HG02588 (cell line): ENCODE data around the gene PCDH18.
"Not testable (repeated sequence)": the region's sequence is repeated elsewhere in the genome, so short reads cannot be mapped to it uniquely, and the experiment has no call there.

Experiments used
- ATAC-seq: cut with Tn5 transposase; IDR thresholded peaks from one replicate; pipeline ENCODE4 v1.9.1; 2021; ENCODE audit warnings: mild to moderate bottlenecking, moderate library complexity; ENCODE audit not compliant: unreplicated experiment

Gene PCDH18

GRCh38 chr4:137531986-137532868, at the start of gene PCDH18:
TSS of gene PCDH18 (minus strand) at chr4:137532494. CDS start at chr4:137532088, 406 bp downstream.
- ATAC-seq, result peak; percentile 65

GRCh38 chr4:137576446-137576845, 44.2 kb upstream of the PCDH18 start:
- ATAC-seq, result no peak

GRCh38 chr4:137572647-137573046, 40.4 kb upstream of the PCDH18 start:
- ATAC-seq, result no peak

- peak; percentile 44 for ATAC-seq
Measured at GRCh38 chr4:137572163-137572562, 39.9 kb upstream of the PCDH18 start.

- ATAC-seq, result no peak
Measured at GRCh38 chr4:137559801-137560200, 27.5 kb upstream of the PCDH18 start.

GRCh38 chr4:137558951-137559350, 26.7 kb upstream of the PCDH18 start:
- no peak for ATAC-seq

GRCh38 chr4:137545461-137545861, 13.2 kb upstream of the PCDH18 start:
- ATAC-seq, result no peak

GRCh38 chr4:137543648-137544047, 11.4 kb upstream of the PCDH18 start:
- no peak for ATAC-seq

- ATAC-seq, result no peak
Measured at GRCh38 chr4:137543198-137543597, 10.9 kb upstream of the PCDH18 start.

GRCh38 chr4:137541876-137542646, 9.8 kb upstream of the PCDH18 start:
- no peak for ATAC-seq

GRCh38 chr4:137541181-137541580, 8.9 kb upstream of the PCDH18 start:
- no peak for ATAC-seq

GRCh38 chr4:137540356-137540755, 8.1 kb upstream of the PCDH18 start:
- no peak for ATAC-seq

GRCh38 chr4:137538526-137538925, 6.2 kb upstream of the PCDH18 start:
- no peak for ATAC-seq

GRCh38 chr4:137537807-137538206, 5.5 kb upstream of the PCDH18 start:
- not testable (repeated sequence) for ATAC-seq

GRCh38 chr4:137536789-137537561, 4.7 kb upstream of the PCDH18 start:
- ATAC-seq, result no peak

- no peak for ATAC-seq
Measured at GRCh38 chr4:137535718-137536117, 3.4 kb upstream of the PCDH18 start.

- ATAC-seq, result no peak
Measured at GRCh38 chr4:137534516-137534915, 2.2 kb upstream of the PCDH18 start.

GRCh38 chr4:137533855-137534254, 1.6 kb upstream of the PCDH18 start:
- ATAC-seq, result no peak

GRCh38 chr4:137532869-137533236, 559 bp upstream of the PCDH18 start:
- no peak for ATAC-seq

GRCh38 chr4:137531168-137531985, 917 bp downstream of the PCDH18 start:
- ATAC-seq, result no peak
